Measurements from ENCODE around the gene SSTR5.
A peak's percentile ranks its signal among the peaks of the same experiment; 100 is the strongest.

The SSTR5 gene

GRCh38 chr16:1040346-1040745 lies 32.2 kb upstream of the SSTR5 start:
- no peak for DNase-seq

- DNase-seq = no peak
Observed at GRCh38 chr16:1042049-1042744, 30.4 kb upstream of the SSTR5 start.

- DNase-seq = no peak
Observed at GRCh38 chr16:1042866-1043265, 29.7 kb upstream of the SSTR5 start.

DNA sequence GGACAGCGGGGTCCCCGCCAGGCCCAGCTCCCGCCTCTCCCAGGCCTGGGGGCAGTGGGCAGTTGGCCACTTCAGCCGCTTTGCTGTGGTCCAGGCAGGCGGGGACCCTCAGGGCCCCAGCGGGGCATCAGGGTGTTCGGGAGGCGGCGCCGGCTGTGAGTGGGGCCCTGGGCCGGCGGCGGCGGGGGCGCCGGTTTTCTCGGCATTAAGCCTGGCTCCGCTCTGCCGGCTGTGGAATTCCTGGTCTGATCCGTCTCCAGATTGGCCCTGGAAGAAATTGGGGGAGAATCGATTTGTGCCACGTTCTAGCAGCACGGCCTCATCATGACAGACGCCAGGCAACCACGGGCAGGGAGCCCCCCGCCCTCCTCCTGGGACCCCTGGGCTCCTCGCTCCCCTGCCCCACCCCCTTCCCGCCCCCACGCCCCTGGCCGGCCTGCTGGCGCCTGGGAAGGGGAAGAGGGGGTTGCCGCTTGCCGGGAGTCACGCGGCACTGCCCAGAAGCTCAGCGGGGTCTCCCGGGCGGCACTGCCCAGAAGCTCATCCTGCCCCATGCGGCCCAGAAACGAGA lies 28.6 kb upstream of the SSTR5 start:
- peak; percentile 80 for DNase-seq

GRCh38 chr16:1044460-1045309 lies 27.9 kb upstream of the SSTR5 start:
- DNase-seq = no peak

GRCh38 chr16:1045310-1045992 lies 27.1 kb upstream of the SSTR5 start:
- DNase-seq = peak; percentile 84

DNA sequence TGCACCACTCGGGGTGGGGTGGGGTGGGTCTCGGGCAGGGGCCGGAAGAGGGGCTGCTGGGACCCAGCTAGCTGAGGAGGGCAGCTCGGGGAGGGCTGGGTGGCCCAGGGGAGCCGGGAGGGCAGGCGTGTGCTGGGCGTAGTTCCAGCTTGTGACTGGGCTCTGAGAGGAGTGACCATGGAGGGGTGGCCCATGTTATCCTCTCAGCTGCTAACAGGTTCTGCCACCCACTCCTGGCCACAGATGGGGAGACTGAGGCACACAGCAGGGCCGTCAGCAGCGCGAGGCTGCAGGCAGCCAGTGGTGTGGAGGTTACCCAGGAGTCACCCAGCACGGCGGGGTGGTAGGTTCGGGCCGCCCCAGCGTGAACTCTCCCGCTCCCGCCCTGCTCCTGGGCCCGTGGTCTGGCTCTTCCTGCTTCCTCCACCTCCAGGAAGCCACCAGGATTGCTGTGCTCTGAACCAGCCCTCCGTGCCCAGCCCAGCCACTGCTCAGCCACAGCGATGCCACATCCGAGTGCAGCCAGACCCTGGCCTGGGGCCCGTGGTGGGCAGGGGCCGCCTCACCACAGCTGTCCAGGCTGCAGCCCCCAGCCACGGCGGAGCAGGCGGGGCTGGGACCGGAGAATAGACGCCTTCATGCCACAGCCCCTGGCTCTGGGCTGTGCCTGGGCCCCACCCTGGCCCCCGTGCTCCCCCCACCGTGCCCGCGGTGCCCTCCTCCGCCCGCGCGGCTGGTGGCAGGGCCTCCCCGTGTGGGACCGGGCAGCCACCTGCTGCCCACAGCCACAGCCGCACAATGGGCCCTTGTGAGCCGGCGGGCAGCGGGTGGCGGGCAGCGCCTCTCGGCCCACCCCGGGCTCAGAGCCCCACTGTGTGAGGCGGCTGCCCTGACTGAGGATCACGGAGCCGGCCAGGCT lies 26.3 kb upstream of the SSTR5 start:
- DNase-seq = no peak

GRCh38 chr16:1047123-1047522 lies 25.4 kb upstream of the SSTR5 start:
- no peak for DNase-seq

DNA sequence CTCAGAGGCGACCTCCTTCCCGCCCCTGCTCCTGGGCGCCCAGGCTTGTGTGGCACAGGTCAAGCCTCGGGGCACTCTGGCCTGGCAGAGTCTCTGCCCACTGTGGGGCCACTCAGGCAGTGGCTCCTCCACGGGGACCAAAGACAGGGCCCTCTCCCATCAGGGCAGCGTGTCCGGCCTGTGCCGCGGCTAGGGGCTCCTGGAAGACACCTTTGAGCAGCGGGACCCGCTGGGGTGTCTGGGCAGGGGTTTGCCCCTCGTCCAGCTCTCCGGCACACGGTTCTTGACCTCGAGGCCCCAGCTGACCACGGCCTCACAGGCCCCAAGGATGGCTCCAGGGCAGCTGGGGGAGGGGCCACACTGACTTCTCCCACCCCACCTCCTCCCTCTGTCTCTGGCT lies 24.7 kb upstream of the SSTR5 start:
- DNase-seq = no peak

DNA sequence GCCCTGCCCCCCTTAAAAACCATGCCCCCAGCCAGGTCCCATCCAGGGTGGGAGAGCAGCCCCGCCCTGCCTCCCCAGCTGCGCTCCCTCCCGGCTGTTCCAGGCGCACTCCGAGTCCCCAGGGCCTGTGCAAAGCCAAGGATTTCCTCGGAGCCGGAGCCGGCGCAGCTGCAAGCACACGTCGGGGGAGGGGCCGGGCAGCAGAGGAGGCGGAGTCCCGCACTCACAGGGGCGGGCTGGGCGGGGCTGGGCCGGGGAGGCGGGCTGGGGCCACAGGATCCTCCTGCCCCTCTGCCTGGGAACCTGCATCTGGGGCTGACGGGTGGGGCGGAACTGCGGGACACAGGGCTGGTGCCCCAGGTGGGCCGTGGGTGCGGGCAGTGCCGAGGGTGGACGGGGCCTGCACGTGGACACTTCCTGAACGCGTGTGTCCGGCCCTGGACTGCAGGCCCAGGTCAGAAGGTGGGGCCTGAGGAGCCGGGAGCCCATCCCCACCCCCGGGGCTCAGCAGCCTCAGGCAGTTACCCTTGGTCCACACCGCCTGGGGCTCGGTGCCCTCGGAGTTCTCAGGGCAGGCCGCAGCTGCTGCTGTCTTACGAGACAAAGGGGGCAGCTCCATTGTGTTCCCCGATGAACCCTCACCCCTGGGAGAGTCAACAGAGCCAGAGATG lies 24.0 kb upstream of the SSTR5 start:
- peak; percentile 88 for DNase-seq

- DNase-seq = no peak
Observed at GRCh38 chr16:1049113-1049975, 23.2 kb upstream of the SSTR5 start.

GRCh38 chr16:1049976-1050247 lies 22.6 kb upstream of the SSTR5 start:
- DNase-seq = no peak

GRCh38 chr16:1050516-1050915 lies 22.0 kb upstream of the SSTR5 start:
- DNase-seq = peak; percentile 71

GRCh38 chr16:1050921-1051320 lies 21.6 kb upstream of the SSTR5 start:
- no peak for DNase-seq

DNA sequence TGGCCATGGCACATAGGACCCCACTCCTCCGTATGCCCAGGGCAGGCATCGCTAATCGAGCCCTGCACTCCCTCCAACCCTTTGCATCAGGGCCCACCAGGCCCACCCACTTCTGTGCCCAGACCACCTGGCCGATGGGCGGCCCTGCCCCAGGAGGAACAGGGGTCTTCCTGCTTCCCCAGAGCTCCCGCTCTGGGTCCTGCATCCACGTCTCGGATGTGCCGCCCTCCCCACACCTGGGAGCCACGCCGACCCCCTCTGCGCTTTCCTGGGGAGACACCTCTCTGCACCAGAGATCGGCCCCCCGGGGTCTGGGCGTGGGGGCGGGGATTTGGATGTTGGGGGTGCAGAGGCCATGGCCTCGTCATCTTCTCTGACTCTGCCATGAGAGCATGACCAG lies 21.1 kb upstream of the SSTR5 start:
- no peak for DNase-seq

GRCh38 chr16:1052721-1053120 lies 19.8 kb upstream of the SSTR5 start:
- no peak for DNase-seq

- DNase-seq = peak; percentile 82
Observed at GRCh38 chr16:1053121-1053521, 19.4 kb upstream of the SSTR5 start.

- no peak for DNase-seq
Observed at GRCh38 chr16:1053700-1054368, 18.7 kb upstream of the SSTR5 start.

GRCh38 chr16:1054660-1055556 lies 17.6 kb upstream of the SSTR5 start:
- DNase-seq = peak; percentile 81
